ENCODE data around the gene JAG1.
"Not testable (repeated sequence)": the region's sequence is repeated elsewhere in the genome, so short reads cannot be mapped to it uniquely, and the experiment has no call there.

Gene JAG1

DNA sequence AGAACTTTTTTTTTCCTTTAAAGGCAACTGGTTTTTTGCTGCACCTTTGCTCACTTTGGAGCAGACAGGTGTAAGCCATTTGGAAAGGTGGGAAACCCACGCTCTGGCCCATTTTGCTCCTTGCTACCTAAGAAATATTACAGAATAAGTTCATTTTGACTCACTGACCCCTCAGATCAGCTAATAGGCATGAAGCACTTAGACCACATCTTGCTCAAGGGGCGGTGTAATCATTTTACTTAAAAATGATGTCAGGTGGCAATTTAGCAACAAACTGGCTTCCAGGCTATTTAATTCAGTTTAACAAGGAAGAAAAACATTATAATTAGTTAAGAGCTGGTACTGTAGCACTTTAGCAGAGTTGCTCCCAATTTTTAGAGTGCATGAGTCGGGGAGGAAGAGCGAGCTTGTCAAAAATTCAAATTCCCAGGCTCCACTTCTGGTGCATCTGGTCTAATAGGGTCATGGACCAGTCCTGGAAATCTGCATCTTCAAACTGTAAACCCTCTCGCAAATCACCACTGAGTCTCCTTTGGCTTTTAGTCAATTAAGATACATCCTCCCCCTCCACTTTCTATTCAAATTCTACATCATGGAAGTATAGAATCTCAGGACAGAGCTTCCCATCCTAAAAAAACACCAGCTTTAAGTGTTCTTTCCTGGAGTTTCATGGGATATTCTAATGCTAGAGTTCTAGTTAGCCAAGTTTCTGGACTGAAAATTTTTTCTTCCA, 38.2 kb downstream of the JAG1 start:
- DNase-seq, result no peak

DNA sequence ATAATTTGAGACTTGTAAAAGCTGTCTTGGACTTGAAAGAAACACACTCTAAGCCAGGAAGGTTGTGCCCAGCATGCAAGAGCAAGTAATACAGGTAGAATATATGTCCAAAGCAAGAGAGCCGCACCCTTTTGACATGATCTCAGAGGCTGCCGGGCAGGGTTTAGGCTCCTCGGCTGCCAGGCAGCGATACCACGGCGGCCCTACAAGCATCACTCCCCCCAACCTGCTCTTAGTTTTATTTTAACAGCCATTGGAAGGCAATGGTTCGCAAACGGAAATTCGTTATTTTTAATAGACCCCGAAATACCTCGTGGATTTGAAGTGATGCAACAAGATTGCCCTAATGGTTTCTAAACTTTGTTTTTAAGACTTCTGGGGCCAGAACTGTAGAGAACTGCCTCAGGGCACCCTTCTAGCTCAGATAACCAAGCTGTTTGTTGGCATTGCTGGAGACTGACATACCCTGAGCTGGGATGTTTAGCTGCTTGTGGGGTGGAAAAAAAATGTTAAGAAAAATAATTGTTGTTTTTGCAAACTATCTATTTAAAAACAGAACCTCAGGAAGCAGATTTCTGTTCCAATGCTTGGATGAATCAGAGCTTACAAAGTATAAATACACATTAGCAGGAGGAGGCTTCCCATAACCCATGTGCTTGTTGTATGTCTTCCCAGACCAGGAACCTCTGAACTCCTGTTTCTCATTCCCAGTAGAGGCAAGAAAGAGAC, 39.0 kb downstream of the JAG1 start:
- no peak for DNase-seq

DNA sequence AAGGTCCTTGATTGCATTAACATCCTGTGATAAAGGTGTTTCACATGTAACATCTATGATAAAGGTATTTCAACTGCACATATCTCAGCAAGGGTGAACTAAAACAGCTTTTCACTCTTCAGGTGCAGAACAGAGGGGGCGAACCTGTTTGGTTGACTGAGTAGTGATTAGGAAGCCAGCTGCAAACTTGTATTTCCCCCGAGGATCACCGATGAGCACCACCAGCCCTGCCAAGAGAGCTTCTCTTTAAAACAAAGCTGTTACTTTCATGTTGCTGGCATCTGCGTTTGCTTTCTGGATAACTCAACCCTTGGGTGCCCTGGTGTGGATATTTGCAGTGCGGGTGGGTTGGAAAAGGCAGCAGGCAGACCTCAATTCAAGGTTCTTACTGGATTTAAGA, 39.6 kb downstream of the JAG1 start:
- DNase-seq, result no peak

DNA sequence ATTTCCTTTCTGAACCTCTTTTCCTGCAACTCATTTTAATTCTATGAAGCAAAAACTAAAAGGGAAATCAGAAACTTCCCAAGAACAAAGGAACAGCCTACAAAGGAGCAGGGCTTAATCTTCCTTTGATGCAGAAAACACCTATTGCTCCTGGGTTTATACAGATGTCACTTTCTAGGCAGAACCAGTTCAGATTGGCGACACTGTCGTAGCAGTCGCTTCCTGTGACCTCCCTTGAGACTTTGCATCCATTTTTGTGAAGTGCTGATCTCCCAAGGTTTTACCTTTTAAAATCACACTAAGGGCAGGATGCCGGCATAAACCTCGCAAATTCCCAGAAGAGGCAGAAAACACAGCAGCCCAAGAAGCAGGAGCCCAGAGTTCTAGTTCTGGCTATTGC, 40.1 kb downstream of the JAG1 start:
- no peak for DNase-seq

DNA sequence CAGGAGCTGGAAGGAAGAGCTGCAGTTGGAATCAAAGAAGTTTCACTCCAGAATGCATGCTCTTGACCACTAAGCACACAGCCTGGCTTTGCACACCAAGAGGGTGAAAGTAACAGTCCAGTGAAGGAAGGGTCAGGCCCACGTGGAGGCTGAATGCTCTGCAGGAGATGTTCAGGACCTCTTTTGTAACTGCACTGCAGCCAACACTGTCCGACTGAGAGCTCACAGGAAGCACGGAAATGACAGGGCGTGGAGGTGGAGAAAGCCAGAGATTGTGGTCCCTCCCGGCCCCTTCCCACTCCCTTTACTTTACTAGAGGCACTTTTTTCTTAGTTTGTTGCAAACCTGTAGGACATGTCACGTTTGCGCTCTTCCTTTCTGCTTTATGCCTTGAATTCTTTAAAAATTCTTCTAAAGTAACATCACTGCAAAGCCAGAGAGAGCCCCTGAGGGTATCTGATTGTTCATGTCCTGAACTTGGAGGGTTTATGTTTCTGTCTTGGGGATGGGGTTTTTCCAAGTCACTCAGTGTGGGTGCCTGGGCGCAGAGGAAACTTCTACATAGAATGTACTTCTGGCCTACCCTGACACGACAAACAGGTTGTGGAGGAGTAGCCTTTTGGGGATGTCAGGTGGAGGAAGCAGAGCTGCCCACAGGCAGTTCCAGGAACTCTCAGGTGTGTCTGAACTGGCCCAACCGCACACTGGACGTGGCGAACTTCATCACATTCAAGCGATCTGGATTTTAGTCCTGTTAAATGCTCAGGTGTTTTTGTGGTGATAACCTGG, 40.9 kb downstream of the JAG1 start:
- no peak for DNase-seq

DNA sequence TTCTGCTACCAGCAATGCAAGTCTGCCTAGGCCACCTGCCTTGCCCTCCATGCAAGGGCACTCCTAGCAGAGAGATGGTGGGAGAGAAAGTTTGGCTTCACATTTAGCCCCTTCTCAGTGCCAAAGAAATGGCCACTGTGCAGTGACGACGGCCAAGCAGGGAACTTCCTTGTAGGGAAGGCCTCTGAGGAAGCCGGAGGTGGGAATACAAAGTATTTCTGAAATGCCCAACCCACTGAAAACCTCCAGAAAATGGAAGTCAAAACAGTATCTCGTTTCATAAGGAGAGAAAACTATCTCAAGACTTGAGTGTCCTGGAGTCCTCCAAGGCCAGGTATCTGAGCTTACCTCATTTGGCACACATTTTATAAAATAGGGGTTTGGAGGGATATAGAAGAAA, 42.7 kb downstream of the JAG1 start:
- no peak for DNase-seq

DNA sequence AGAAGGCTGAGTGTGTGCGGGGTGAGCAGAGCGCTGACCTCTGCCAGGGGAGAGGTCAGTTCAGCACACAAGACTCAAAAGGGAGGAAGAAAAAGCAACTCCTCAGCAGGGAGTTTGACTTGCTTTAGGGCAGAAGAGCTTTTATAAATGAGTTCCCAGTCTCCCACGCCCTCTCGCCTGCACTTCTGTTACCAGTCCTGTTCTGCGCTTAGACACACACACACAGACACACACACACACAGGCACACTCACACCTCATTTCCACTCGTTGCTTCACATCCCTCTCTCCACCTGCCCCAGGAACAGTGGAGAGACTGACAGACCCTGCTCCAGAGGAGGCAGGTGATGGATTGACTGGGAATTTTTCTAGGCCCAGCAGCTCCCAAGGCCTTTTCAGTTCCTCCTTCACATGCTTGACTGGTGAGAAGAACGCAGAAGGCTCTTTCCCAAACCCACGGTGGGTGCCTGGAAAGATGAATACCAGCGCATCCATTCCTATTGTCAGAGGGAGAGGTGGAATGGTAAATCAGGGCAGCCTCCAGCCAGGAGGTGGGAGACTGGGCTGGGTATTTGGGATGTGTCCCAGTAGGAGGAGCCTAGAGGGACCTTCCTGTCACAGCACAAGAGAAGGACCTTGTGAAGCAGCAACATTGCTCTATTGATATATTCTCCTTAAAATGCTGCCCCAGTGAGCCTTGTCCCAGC, 43.7 kb downstream of the JAG1 start:
- DNase-seq, result no peak

DNA sequence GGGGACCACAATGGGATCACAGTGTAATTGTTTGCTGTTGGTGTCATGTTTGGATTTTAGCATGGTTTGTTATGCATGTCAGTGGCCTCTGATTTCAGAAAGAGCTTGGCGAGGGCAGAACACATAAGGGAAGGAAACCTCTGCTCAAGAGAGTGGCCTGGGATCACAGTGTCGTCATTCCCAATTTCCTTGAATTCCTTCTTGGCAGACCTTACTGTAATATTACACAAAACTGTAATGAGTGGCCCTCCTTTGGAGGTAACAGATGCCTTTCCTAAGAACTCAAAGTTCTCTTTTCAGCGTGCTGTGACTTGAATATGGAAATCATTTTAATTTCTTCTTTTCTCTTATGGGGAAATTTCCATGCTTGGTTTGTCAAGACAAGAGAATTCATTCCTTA, 46.9 kb downstream of the JAG1 start:
- no peak for DNase-seq

DNA sequence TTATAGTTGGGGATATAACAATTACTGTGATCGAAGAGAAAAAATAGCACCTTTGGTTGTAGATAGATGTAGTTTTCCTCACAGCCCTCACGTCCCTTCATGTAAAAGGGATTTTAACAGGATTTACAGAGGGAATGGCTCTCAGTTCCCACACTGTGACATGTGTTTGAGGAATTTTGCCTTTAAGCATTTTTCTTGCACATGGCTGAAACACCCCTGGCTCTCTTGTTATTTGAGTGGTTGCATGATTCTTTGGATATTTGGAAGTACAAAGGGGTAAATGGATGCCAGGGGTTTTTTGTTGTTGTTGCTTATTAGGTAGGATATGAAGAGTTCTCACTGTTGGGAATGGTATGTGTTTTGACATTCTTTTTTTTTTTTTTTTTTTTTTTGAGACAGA, 48.2 kb downstream of the JAG1 start:
- no peak for DNase-seq

DNA sequence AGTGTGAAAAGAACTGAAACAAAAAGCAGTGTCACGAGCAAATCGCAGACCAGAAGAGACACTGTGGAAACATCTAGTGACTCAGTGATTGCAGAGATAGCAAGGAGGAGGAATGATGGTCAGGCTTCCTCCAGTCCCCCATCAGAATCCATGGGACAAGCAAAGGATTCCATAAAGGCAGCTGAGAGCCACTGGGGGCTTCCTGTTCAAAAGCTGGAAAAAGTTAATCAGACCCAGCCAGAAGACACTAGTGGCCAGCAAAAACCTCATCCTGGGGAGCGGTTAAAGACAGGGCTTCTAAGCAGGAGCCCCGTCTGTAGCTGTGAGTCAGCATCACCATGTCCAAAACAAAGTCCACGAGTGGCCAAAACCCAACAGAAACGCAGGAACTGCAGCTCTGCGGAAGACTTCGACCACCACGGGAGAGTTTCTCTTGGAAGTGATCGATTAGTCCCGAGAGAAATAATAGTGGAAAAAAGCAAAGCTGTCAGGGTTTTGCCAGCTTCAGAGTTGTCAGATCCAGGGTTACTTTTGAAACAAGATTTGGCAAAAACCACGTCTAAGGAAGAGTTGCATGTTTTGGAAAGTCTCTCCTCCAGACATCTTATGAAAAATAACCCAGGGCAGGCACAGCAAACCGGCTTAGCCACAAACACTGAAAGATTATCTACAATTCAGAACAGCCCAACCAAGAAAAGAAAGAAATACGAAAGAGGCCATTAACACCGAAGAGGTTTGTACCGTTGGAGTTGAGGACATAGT, 51.0 kb downstream of the JAG1 start:
- no peak for DNase-seq

DNA sequence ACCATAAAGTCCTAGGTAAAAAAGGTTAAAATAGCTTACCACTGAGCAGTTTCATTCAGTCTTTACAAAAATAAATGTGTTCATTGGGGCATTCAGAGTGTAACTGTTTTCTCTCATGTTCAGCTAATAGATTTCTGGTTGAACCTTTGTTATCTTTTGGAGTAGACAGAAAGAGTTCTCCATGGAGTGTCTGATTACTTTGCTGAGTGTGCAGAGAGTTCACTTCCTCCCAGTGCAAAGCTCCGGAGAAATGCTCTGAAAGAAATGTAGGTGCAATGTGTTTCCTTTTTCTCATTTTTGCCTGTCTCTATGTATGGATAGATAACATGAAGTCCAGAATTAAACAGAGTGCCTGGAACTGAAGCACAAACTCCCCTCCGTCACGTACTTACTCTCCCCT, 52.6 kb downstream of the JAG1 start:
- DNase-seq, result no peak

DNA sequence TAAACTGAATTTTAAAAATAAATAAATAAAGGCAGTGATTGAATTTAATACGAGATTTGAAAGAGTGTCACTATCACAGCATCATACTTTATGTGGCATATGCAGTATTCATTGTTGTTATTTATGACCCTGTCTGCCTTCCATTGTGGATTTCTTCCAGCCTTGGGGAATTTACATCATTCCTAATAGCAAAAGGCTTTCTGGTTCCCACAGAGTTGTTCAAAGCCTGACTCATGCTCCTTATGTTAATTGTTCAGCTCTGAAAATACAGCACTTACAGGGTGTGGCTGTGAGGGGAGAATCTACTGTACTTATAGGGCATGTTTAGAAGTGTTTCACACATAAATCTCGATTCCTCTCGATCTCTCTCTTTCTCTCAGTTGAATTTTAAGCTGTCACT, 54.4 kb downstream of the JAG1 start:
- DNase-seq, result no peak

DNA sequence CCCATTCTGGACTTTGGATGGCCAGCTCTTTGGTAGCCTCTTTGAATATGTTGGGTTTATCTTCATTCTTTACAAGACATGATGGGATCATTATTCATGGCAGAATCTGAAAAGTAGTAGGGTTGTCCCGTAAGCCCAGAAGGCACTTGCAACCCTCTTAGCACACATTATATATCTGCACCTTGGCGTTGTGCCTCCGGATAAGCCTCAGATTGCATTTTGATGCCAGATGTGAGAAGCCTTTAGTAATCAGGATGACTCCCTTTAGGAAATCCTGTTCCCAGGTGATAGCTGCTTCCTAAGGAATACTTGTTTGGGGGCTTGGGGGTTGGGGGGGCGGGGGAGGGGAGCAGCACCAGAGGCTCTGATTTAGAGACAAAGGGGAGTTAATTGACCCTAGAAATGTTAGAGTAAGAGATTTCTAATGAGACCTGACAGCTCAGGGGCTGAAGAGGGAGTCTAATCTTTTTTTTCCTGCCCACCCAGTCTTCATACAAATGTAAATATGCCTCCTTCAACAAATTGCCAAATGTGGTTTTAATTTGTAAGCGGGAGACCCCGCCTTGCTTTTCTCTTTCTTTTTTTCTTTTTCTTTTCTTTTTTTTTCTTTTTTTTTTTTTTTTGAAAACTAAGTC, 55.1 kb downstream of the JAG1 start:
- DNase-seq, result no peak

DNA sequence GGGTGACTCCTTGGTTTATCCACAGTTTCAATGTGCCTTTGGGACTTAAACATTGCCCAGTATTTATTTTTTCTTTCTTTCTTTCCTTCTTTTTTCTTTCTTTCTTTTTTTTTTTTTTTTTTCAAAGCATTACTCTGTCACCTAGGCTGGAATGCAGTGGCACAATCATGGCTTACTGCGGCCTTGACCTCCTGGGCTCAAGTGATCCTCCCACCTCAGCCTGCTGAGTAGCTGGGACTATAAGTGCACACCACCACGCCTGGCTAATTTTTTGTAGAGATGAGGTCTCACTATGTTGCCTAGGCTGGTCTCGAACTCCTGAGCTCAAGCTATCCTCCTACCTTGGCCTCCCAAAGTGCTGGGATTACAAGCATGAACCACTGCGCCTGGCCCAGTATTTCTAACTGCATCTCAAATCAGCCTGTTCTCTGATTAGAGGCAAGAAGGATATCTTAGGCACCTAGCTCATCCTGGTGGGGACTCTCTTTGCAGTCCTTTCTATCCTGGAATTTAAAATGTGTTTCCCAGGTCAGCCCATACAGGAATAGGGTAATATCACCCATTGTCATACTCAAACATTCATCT, 56.2 kb downstream of the JAG1 start:
- not testable (repeated sequence) for DNase-seq

DNA sequence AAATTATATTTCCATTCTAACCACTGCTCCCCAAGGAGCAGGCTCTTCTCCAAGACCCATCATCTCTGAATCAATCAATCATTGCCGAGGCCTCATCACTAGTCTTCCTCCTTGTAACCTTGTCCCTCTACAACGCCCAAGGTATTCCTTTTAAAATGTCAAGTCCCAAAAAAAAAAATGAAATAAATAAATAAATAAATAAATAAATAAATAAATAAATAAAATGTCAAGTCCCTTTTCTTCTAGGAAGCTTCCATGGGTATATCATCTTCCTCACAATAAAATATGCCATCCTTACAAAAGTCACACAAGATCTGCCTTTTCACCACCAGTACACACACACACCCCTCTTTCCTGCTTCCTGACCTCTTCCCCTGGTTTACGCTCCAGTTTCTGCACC, 57.6 kb downstream of the JAG1 start:
- DNase-seq, result no peak

DNA sequence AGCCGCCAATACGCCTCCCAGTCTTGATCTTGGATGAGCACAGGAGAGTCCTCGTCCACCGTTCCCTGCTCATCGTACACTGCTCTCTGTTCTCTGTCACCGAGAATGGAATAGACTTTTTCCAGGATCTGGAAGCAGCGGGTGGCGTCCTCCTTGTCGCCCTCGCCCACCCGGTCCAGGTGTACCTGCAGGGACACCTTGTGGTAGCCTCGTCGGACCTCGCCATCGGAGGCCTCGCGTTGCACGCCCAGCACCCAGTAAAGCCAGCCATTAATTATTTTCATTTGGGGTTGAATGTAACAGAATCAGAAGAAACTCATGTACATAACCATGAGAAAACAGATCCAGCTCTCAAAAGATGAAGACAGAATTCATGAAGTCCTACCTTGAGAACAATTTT, 59.9 kb downstream of the JAG1 start:
- no peak for DNase-seq

DNA sequence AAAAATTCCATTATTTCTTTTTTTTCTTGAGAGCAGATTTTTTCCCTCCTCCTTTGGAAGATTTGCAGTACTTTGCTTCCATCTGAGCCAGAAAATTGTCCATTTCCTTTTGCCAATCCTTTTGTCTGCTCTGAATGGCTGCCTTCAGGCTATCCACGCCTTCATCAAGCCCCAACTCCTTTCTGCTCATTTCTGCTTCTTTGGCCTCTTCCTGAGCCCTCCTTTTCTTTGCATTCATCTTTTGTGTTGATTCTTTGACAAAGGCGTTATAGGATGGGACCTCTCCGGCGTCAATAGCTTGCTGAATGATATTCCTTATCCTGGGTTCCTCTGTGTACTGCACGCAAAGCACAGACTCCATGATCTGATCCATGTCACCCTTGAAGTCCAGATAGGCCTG, 60.4 kb downstream of the JAG1 start:
- DNase-seq, result not testable (repeated sequence)

DNA sequence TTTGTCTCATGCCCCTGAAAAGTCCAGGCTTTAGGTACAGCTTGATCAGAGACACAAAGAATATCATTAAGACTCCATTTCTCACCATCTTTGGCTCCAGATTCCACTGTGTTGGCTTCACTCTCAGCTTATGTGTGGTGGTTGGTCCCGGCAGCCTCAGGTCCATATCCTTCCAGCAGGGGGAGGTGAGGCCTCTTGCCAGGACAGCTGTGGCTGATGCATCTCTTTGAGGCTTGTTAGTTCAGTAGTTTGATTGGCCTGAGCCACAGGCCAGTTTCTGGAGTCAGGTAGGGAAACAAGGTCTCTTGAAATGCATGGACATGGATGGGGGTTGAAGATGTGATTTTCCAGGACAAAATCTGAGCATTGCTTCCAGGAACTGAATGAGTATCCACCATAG, 62.4 kb downstream of the JAG1 start:
- DNase-seq, result no peak

DNA sequence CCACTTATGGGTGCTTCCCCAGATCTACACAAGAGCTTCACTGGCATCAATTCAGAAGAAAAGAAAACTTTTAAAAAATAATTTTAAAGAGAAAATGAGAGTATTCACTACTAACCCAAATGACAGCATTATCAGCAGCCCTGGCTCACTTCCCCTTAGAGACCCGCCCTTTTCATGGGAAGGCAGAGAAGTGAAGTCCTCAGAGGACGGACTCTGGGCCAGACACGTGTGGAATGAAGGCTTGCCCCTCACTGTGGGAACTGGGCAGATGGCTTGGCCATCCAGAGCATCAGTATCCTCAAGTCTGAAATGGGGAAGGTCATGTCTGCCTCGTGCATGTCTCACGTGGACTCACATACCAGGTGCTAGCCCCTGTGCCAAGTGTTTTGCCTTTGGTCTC, 63.5 kb downstream of the JAG1 start:
- DNase-seq, result no peak

DNA sequence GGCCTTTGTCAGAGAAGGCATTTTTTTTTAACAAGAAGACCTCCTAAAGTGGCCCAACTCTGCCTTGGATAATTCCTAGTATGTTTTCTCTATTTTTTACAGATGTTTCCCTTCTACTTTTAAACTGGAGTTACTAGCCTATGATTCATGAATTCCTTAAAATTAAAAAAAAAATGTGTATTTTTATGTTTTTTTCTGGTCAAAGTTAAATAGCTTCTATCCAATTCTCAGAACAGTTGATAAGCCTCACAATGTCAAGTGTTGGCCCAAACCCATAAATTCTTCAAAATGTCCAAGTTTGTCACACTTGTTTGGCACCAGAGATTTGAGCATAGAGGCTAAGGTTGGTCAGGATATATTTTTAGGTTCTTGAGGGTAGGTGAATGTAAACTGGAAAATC, 64.0 kb downstream of the JAG1 start:
- DNase-seq, result no peak

DNA sequence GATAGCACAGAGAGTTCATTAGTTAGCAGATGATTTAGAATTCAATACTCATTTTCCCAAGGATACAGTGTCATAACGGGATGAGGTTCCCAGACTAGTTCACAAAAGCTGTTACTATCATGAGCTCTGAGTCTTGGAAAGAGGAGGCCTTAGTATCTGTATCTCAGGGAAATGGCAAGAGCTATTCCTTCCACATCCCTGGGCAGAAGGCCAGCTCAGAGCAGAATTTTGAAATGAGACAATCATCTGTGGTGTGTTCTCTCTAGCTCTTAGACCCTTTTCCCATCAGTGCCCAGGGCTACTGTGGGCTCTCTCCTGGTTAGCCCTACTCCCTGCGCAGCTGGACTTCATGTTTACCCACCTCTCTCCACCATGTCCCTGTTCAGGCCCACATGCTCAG, 64.5 kb downstream of the JAG1 start:
- DNase-seq, result no peak

All from activated CD4-positive, alpha-beta T cell treated with anti-CD3 and anti-CD28 coated beads for 1 hour (primary cell).